Upper lobe of left lung (tissue), 4 donors: Measurements from ENCODE around the gene ARID1B.

Experiments used
- EP300 ChIP-seq, 4 donors: sonication (generic); formaldehyde crosslinking; IDR thresholded peaks; one replicate each; pipeline ENCODE4 v1.5.1; 2017; ENCODE audit warnings: antibody characterized with exemption in 4 of 4, control low read depth in 2 of 4
- POLR2A ChIP-seq, 4 donors: fragments of 450-650 bp; IDR thresholded peaks; one replicate each; pipeline ENCODE4 v1.5.1; 2016 to 2017; ENCODE audit warnings: antibody characterized with exemption in 4 of 4, mild to moderate bottlenecking in 2 of 4
- TF ChIP-seq, protein P1 (sequence below), 6 experiments: fragments of 450-650 bp in 4 of 6; fragments of 200-600 bp in 2 of 6; sonication (generic) in 2 of 6; IDR thresholded peaks; one replicate each; pipeline ENCODE4 v1.5.1; 2016 to 2019; ENCODE audit warnings: antibody characterized with exemption in 6 of 6

DNA sequence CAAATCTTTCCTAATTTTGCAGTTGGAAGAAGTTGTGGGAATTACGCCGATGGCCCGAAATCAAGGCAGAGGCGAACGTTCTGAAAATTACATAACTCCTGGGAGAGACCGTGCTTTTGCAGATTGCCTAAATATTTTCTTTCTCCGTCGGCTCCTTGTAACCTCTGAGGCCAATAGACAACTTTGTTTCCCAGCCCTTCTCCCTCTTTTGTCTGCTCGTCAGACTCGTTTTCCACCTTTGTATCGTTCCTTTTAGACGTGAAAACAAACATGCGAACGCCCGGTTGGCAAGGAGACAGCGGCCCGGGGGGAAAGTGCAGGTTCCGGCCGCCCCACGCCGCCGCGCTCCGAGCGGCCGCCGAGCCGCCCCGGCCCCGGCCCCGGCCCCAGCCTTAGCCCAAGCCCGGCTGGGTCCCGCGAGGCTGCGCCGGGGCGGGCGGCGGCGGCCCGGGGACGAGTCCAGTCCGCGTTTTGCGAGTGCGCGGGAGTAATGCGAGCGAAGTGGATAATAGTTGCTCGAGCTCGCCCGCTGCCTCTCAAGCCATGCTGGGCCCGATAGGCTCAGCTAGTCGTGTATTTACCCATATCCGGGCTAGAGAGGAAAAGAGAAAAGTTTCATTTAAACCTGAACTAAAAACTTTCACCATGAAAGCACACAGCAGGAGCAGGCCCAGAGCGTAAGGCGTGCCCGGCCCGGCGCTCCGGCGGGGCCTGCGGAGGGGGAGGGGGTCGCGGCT lies at the start of gene ARID1B:
- TF ChIP-seq, protein P1, sequence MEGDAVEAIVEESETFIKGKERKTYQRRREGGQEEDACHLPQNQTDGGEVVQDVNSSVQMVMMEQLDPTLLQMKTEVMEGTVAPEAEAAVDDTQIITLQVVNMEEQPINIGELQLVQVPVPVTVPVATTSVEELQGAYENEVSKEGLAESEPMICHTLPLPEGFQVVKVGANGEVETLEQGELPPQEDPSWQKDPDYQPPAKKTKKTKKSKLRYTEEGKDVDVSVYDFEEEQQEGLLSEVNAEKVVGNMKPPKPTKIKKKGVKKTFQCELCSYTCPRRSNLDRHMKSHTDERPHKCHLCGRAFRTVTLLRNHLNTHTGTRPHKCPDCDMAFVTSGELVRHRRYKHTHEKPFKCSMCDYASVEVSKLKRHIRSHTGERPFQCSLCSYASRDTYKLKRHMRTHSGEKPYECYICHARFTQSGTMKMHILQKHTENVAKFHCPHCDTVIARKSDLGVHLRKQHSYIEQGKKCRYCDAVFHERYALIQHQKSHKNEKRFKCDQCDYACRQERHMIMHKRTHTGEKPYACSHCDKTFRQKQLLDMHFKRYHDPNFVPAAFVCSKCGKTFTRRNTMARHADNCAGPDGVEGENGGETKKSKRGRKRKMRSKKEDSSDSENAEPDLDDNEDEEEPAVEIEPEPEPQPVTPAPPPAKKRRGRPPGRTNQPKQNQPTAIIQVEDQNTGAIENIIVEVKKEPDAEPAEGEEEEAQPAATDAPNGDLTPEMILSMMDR (IDR thresholded peaks at IDR 0.05): no peak
- TF ChIP-seq POLR2A (IDR thresholded peaks at IDR 0.05): peak in 3 of 4 donors; percentile 18 to 71 (median 71)
- TF ChIP-seq EP300 (IDR thresholded peaks at IDR 0.05): no peak
